Astrocyte (in vitro differentiated cells and primary cell): Measurements from ENCODE around the gene DCLRE1C. TPM values are rescaled to one million over a fixed set of nuclear protein-coding genes. Genes with fewer than 3 reads are reported as not detected.
A peak's percentile ranks its signal among the peaks of the same experiment; 100 is the strongest.

Experiments
- DNase-seq: peaks from one replicate; pipeline ENCODE4 v3.0.0-alpha.2; 2010; ENCODE audit warnings: low read depth
- FAIRE-seq: peaks from 2 replicates; lab custom pipeline; 2011; peaks lifted over from hg19 to GRCh38; lab: Jason Lieb, UNC
- H2AFZ ChIP-seq: 2 replicates; pipeline ENCODE4 v1.6.0; 2012; ENCODE audit warnings: low read depth, low read length, inconsistent platforms
- H3K27ac ChIP-seq: 2 replicates; pipeline ENCODE4 v1.5.1; 2011; ENCODE audit warnings: low read depth, low read length, inconsistent platforms
- H3K27me3 ChIP-seq: 2 replicates; pipeline ENCODE4 v1.6.0; 2011; ENCODE audit warnings: low read length, inconsistent platforms; ENCODE audit not compliant: insufficient read depth
- H3K36me3 ChIP-seq: 2 replicates; pipeline ENCODE4 v1.5.1; 2011; ENCODE audit warnings: low read length, inconsistent platforms; ENCODE audit not compliant: insufficient read depth
- H3K4me1 ChIP-seq: 2 replicates; pipeline ENCODE4 v1.5.1; 2011; ENCODE audit warnings: low read length, inconsistent platforms; ENCODE audit not compliant: insufficient read depth
- H3K4me2 ChIP-seq: 2 replicates; pipeline ENCODE4 v1.6.0; 2012; ENCODE audit warnings: low read length, inconsistent platforms
- H3K4me3 ChIP-seq: 2 replicates; pipeline ENCODE4 v1.5.1; 2011; ENCODE audit warnings: low read depth, mild to moderate bottlenecking, low read length, inconsistent platforms; ENCODE audit not compliant: insufficient read depth
- H3K79me2 ChIP-seq: 2 replicates; pipeline ENCODE4 v1.6.0; 2012; ENCODE audit warnings: mild to moderate bottlenecking, low read length, inconsistent platforms; ENCODE audit not compliant: insufficient read depth
- H3K9ac ChIP-seq: 2 replicates; pipeline ENCODE4 v1.6.0; 2012; ENCODE audit warnings: mild to moderate bottlenecking, low read length, inconsistent platforms
- H3K9me3 ChIP-seq: 2 replicates; pipeline ENCODE4 v1.5.1; 2012; ENCODE audit warnings: low read depth, mild to moderate bottlenecking, low read length, inconsistent platforms; ENCODE audit not compliant: insufficient read depth
- H4K20me1 ChIP-seq: 2 replicates; pipeline ENCODE4 v1.6.0; 2012; ENCODE audit warnings: low read length, inconsistent platforms; ENCODE audit not compliant: insufficient read depth
- H3K27ac Mint-ChIP-seq: one replicate; pipeline ENCODE4 v1.8.0; 2021; ENCODE audit warnings: mild to moderate bottlenecking, mixed read lengths; ENCODE audit not compliant: unreplicated experiment
- H3K27me3 Mint-ChIP-seq: one replicate; pipeline ENCODE4 v1.8.0; 2021; ENCODE audit warnings: low read depth, mixed read lengths; ENCODE audit not compliant: unreplicated experiment
- H3K36me3 Mint-ChIP-seq: one replicate; pipeline ENCODE4 v1.8.0; 2021; ENCODE audit warnings: low read depth, mixed read lengths; ENCODE audit not compliant: unreplicated experiment
- H3K4me1 Mint-ChIP-seq: one replicate; pipeline ENCODE4 v1.8.0; 2021; ENCODE audit warnings: low read depth, mixed read lengths; ENCODE audit not compliant: unreplicated experiment
- H3K4me3 Mint-ChIP-seq: one replicate; pipeline ENCODE4 v1.8.0; 2021; ENCODE audit warnings: mild to moderate bottlenecking, moderate library complexity, mixed read lengths; ENCODE audit not compliant: unreplicated experiment
- H3K9me3 Mint-ChIP-seq: one replicate; pipeline ENCODE4 v1.8.0; 2021; ENCODE audit warnings: mild to moderate bottlenecking, mixed read lengths; ENCODE audit not compliant: unreplicated experiment
- EZH2 ChIP-seq: IDR thresholded peaks from 2 replicates; pipeline ENCODE4 v1.6.1; 2012; ENCODE audit warnings: mild to moderate bottlenecking, low read length, inconsistent platforms; ENCODE audit not compliant: insufficient read depth
- total RNA-seq: library from RNA; stranded (reverse); gene quantifications from 2 replicates; pipeline ENCODE4 v1.2.1, GENCODE V29; 2021
- TF ChIP-seq, protein P1 (sequence below): IDR thresholded peaks from 2 replicates; pipeline ENCODE4 v1.5.1; 2011; ENCODE audit warnings: low read depth, mild to moderate bottlenecking, inconsistent platforms, low read length, moderate library complexity; ENCODE audit not compliant: insufficient read depth

DCLRE1C gene
- total RNA-seq, 1 donor from 2014 or later = 10.1 TPM

DNA sequence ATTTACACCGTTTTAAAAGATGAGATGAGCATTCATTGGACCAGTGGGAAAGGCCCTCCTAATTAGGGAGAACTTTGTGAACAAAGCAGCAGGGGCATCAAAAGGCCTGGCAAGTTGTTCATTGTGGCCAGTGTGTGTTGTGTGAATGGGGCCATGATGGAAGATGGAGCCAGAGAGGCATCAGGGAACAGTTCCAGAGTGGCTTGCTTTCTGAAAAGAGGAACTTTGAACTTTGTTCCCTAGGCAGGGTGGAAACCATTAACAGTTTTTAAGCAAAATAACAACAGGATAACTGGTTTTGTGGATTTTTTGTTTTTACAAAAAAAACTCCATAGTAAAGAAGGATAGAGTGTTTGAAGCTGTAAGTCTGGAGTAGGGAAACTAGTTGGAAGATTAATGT, 62.7 kb downstream of the DCLRE1C start:
- Mint-ChIP-seq H3K4me1 (no peaks in the 10 kb centered on the region), H3K36me3 (no peaks in the 10 kb centered on the region), H3K9me3 (no peaks in the 10 kb centered on the region), H3K4me3 (no peak overlapping the region), H3K27ac (no peak overlapping the region), H3K27me3 (no peaks in the 10 kb centered on the region)
- H3K9ac ChIP-seq = no peak overlapping the region
- no peak overlapping the region for H3K4me3 ChIP-seq
- no peak for FAIRE-seq
- no peak overlapping the region for H2AFZ ChIP-seq
- H3K79me2 ChIP-seq = peaks cover 90% of the 10 kb centered on the region
- no peaks in the 10 kb centered on the region for H3K4me1 ChIP-seq
- no peak overlapping the region for H3K27ac ChIP-seq
- no peaks in the 10 kb centered on the region for H3K9me3 ChIP-seq
- no peak overlapping the region for H3K4me2 ChIP-seq
- no peak for DNase-seq
- TF ChIP-seq EZH2 = no peak
- TF ChIP-seq, protein P1, sequence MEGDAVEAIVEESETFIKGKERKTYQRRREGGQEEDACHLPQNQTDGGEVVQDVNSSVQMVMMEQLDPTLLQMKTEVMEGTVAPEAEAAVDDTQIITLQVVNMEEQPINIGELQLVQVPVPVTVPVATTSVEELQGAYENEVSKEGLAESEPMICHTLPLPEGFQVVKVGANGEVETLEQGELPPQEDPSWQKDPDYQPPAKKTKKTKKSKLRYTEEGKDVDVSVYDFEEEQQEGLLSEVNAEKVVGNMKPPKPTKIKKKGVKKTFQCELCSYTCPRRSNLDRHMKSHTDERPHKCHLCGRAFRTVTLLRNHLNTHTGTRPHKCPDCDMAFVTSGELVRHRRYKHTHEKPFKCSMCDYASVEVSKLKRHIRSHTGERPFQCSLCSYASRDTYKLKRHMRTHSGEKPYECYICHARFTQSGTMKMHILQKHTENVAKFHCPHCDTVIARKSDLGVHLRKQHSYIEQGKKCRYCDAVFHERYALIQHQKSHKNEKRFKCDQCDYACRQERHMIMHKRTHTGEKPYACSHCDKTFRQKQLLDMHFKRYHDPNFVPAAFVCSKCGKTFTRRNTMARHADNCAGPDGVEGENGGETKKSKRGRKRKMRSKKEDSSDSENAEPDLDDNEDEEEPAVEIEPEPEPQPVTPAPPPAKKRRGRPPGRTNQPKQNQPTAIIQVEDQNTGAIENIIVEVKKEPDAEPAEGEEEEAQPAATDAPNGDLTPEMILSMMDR = no peak
- H4K20me1 ChIP-seq = peaks cover 33% of the 10 kb centered on the region
- no peaks in the 10 kb centered on the region for H3K36me3 ChIP-seq
- no peaks in the 10 kb centered on the region for H3K27me3 ChIP-seq

DNA sequence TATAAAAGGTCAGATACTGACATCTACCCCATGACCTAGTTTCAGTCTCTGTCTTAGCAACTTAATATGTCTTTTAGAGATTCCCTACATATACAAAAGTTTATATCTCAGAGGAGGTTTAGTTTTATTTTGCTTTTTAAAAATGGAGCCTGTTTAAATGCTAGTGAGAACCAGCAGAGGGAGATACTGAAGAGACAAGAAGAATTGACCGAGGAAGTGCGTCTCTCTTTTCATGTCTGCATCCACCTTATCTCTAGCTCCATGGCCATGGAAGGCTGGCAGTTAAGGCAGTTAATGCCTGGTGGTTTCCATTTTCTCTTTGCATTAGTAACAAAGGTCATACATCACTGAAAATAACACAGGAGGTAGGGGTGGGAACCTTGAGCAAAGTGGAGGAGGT, 64.6 kb downstream of the DCLRE1C start:
- TF ChIP-seq, protein P1 = peak; percentile 25
- no peak for TF ChIP-seq EZH2
- H3K4me3 Mint-ChIP-seq = no peak overlapping the region
- no peaks in the 10 kb centered on the region for H3K9me3 Mint-ChIP-seq
- H3K9ac ChIP-seq = no peak overlapping the region
- H3K4me2 ChIP-seq = no peak overlapping the region
- no peaks in the 10 kb centered on the region for H3K9me3 ChIP-seq
- no peaks in the 10 kb centered on the region for H3K4me1 Mint-ChIP-seq
- H3K4me1 ChIP-seq = no peaks in the 10 kb centered on the region
- no peak overlapping the region for H3K27ac Mint-ChIP-seq
- peaks cover 38% of the 10 kb centered on the region for H4K20me1 ChIP-seq
- no peaks in the 10 kb centered on the region for H3K27me3 ChIP-seq
- H3K27ac ChIP-seq = no peak overlapping the region
- peaks cover 93% of the 10 kb centered on the region for H3K79me2 ChIP-seq
- no peak overlapping the region for H3K4me3 ChIP-seq
- no peak overlapping the region for H2AFZ ChIP-seq
- no peaks in the 10 kb centered on the region for H3K27me3 Mint-ChIP-seq
- H3K36me3 Mint-ChIP-seq = no peaks in the 10 kb centered on the region
- DNase-seq (no peak), FAIRE-seq (no peak)
- H3K36me3 ChIP-seq = peaks cover 2% of the 10 kb centered on the region

DNA sequence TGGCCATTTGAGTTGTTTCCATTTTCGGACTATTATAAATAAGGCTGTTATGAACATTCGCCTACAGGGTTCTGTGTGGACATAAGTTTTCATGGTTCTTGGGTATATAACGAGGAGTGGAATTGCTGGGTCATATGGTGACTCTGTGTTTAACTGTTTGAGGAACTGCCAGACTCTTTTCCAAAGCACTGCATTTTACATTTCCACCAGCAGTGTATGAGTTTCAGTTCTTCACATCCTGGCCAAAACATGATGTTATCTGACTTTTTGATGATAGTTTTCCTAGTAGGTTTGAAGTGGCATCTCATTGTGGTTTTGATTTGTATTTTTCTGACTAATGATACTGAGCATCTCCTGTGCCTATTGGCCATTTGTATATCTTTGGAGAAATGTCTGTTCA, 69.8 kb downstream of the DCLRE1C start:
- Mint-ChIP-seq H3K4me3 (no peak overlapping the region), H3K36me3 (no peaks in the 10 kb centered on the region), H3K9me3 (no peaks in the 10 kb centered on the region), H3K4me1 (peaks cover 3% of the 10 kb centered on the region), H3K27me3 (no peaks in the 10 kb centered on the region), H3K27ac (no peak overlapping the region)
- Histone ChIP-seq H3K4me1 (peaks cover 9% of the 10 kb centered on the region), H3K27ac (no peak overlapping the region), H3K4me3 (no peak overlapping the region), H3K79me2 (peaks cover 94% of the 10 kb centered on the region), H3K9me3 (no peaks in the 10 kb centered on the region), H3K4me2 (no peak overlapping the region), H3K9ac (no peak overlapping the region), H3K27me3 (no peaks in the 10 kb centered on the region), H4K20me1 (peaks cover 37% of the 10 kb centered on the region), H3K36me3 (peaks cover 2% of the 10 kb centered on the region), H2AFZ (no peak overlapping the region)
- TF ChIP-seq EZH2 = no peak
- TF ChIP-seq, protein P1 = no peak
- no peak for DNase-seq
- no peak for FAIRE-seq
